Stimulated activated CD4-positive, alpha-beta T cell treated with anti-CD3 and anti-CD28 coated beads, Interleukin-12 subunit alpha, Interleukin-12 subunit beta, amount 100 ng/mL, for 4 hours (primary cell): Measurements from ENCODE around the gene SLC15A3.
A peak's percentile ranks its signal among the peaks of the same experiment; 100 is the strongest.

ENCODE experiments used
- DNase-seq: peaks from one replicate; pipeline ENCODE4 v3.0.0-alpha.2; 2020

SLC15A3 gene

DNA sequence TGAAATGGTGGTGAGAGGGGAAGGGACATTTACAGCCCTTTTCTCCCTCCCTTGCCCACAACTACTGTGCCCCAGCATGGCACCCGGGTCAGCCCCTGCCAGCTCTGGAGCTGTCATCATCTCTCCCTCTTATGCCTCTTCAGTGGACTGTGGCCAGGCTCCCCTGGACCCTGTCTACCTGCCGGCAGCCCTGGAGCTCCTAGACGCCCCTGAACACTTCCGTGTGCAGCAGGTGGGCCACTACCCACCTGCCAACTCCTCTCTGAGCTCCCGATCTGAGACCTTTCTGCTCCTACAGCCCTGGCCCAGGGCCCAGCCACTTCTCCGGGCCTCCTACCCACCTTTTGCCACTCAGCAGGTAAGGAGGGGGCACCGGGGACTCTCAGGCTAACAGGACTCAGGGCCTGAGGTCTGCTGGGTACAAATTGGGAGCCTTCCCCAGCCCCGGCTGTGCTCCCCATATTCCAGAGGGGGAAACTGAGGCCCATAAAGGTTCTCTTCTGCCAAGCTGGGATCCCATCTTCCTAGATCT, 24.8 kb downstream of the SLC15A3 start:
- no peak for DNase-seq

DNA sequence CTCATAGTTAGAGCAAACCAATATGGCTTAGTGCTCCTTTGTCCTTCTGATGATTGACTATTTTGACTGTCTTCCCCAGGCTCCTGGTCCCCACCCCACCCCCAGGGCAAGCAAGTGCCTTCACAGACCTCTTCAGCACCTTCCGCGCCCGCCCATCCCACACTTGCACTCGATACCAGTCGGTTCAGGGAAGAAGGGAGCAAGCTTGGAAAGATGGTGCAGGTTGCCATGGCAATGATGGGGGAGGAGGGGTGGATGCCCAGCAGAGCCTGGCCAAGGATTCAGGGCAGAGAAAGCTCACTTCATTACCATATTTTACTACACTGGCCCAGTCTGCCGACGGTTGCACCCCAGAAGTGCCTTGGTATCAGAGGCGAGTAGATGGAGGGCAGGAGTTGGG, 25.5 kb downstream of the SLC15A3 start:
- DNase-seq = no peak

DNA sequence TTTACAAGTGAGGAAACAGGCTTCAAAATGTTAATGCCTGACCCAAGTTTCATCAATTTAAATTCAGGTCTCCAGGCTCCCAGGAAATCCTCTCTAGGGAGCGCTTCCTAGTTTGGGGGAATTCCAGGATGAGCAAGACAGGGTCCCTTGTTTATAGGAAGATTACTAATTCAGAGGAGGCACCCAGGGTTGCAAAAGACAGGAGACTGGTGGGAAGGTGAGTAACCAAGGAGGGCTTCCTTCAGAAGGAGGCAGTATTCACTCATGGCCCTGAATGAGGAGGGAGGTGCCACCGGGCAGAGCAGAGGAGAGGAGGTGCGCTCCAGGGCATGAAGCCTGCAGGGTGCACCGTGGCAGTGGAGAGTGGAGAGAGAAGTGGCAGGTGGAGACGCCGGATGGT, 26.1 kb downstream of the SLC15A3 start:
- DNase-seq = no peak

DNA sequence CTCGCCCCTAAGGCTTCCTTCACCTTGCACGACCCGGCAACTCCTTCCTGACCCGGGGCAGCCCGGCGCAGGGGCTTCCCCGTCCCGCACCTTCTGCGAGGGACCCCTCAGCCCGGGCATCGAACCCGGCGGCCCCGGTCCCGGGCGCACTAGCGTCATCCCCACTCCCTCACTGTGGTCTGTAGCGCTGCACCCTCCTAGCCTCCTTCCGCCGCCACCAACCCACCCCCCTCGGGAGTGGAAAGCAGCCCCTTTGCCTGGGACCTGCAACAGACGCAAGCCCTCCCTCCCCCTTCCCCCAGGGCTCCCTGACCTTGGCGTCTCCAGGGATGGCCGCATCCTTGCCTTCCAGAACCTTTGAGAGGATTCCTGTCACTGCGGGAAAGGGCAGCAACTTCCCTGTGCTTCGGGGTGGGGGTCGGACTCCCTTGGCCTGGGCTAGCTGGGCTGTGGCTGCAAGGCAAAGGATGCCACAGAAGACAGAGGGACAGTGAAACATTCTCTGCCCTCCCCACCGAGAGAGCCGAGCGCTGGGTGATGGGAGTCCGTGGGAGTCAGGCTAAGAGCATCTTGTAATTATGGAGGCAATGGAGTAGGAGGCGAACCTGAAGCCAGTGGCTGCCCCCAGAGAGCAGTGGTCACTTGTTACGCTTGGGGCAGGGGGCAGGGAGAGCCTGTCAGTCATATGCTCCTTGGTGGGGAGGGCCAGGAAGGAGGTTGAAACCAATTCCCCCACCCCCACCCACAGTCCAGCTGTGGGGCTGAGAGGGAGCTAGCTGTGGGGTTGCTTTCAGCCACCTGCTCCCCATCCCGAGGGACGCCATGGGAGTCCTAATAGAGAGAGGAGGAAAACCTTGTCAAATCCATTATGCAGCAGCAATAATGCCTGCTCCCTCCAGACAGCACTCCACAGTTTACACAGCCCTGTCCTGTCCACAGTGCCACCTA, 26.8 kb downstream of the SLC15A3 start:
- DNase-seq = no peak

DNA sequence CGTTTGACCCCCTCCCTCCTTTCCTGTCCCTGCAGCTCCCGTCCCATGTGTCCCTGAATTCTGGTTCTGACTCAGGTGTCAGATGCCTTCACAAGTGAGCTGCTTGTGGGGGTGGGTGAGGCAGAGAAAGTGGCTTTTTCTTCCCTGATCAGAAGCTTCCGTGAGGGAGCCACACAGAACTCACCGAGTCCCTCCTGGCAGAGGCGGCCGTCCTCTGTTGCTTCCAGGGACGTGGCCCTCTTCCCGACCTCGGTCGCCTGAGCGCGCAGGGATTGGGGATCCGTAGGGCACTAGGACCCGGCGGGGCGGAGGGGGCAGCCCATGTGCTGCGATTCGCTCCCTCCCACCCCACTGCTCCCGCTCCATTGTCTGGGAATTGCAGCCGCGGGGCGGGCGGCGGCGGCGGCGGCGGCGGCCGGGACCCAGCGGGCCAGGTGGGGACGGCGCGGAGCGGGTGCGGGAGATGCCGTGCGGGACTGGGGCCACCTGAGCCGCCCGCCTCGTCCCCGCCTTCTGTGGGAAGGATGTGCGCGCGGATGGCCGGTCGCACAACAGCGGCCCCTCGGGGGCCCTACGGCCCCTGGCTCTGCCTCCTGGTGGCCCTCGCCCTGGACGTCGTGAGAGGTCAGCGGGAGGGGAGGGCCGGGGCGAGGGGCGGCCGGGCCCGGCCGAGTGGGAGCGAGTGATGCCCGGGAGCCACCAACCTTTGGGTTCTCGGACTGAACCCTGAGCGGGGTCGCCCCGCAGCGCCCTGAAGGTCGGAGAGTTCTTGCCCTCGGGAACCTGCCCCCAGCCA, 27.7 kb downstream of the SLC15A3 start, which contains the start of gene TMEM132A:
TMEM132A (plus strand) TSS at position 351 of the 796 bp plus-strand sequence; CDS start at position 525, 174 bp downstream.
- no peak for DNase-seq

DNA sequence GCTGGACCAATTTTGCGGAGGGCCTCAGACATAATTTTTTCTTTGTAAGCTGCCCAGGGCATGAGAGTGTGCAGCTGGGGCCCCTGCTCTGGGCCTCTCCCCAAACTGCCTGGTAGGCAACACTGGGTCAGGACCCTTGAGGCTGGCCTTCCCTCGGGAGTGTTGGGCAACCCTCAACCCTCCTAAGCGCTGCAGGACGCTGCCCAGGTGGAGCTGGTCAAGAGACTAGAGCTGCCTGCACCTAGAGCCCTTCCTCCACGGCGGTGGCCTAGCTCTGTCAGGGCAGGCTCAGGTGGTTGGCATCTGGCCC, 28.2 kb downstream of the SLC15A3 start:
- DNase-seq = no peak

DNA sequence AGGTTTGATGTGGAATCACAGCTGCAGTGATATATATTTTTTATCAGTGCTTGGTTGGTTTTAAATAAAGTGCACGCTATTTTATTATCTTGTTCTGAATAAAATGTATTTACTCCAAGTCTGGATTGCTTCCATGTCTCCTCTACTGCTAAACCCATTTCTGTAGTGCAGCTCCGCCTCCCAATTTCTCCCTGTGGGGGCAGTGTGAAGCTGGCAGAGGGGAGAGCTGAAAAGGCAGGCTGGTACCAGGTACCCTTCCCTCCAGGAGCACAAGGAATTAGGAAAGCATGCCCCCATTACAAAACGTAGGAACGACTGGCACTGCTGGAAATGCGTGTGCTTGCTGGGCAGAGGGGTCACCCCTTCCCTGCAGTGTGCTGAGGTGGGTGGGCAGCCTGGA, 28.6 kb downstream of the SLC15A3 start:
- no peak for DNase-seq

DNA sequence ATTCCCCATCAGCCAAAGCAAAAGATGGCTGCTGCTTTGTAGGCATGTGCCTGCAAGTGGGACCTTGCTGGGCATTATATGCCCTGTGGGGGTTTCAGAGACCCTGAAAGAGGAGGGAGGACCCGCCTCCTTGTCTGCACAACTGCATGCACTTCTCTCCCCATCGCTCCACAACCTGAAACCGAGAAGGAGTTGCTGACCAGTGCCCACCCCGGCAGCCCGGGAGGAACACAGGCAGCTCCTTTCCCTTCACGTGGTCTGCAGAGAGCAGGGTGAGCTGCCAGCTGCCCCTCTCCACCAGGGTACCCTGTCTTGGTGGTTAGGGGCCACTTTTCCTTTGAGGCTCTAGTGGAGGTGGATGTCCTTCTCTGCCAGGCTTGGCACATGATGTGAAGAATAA, 29.1 kb downstream of the SLC15A3 start:
- DNase-seq = no peak

DNA sequence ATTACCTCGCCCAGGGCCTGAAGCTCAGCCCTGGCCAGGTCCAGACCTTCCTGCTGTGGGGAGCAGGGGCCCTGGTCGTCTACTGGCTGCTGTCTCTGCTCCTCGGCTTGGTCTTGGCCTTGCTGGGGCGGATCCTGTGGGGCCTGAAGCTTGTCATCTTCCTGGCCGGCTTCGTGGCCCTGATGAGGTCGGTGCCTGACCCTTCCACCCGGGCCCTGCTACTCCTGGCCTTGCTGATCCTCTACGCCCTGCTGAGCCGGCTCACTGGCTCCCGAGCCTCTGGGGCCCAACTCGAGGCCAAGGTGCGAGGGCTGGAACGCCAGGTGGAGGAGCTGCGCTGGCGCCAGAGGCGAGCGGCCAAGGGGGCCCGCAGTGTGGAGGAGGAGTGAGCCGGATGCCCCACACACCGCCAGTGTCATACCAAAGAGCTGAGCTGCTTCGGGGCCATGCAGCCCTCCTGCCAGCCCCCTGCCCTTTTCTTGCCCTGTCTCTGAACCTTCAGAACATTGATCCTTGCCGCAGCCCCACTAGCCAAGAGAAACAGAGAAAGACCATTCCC, 30.1 kb downstream of the SLC15A3 start:
- no peak for DNase-seq

DNA sequence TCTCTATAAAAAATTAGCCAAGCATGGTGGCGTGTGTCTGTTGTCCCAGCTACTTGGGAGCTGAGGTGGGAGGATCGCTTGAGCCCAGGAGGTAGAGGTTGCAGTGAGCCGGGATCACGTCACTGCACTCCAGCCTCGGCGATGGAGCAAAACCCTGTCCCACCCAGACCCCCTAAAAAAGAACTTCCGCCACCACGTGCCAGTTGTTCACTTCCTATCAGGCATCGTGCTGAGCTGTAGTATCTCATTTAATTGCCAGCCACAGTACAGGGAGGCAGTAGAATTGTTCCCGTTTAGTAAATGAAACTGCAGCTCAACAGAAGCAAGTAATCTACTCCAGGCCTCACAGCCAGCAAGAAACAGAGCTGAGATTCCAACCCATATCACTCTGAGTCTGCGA, 30.7 kb downstream of the SLC15A3 start:
- no peak for DNase-seq

DNA sequence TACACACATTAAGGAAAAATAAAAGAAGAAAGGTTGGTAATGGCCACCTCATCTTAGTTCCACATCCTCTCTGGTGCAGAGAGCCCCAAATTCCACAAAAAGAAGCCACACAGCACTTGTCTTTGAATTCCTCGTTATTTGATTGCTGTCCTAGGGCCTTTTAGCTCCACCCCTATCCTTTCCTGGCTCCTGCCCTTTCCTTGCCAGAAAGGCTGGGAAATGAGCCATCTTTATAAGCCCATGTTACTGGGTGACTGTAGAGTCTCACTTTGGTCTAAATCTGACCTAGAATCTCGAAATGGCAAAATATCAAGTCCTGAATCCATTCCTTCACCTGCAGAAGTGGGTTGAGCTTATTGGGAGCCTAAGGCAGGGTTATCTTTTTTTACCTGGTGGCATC, 32.0 kb downstream of the SLC15A3 start:
- DNase-seq = no peak

DNA sequence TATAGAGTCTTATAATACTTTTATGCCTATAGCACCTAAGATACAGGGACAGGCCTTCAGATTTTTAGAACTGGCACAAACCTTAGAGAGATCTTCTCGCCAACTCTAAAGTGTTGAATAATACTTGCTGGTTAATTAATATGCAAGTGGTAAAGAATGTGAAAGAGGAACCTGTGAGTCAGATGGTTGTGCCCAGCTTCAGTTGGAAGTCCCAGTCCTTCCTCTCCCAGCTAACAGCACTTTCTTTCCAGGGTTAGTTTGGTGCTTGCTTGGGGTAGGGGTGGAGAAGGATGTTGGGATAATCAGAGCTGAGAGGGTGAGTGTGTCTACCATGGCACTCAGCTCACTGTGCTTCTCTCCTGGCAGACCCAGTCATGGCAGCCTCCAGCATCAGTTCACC, 32.7 kb downstream of the SLC15A3 start:
- DNase-seq = no peak

DNA sequence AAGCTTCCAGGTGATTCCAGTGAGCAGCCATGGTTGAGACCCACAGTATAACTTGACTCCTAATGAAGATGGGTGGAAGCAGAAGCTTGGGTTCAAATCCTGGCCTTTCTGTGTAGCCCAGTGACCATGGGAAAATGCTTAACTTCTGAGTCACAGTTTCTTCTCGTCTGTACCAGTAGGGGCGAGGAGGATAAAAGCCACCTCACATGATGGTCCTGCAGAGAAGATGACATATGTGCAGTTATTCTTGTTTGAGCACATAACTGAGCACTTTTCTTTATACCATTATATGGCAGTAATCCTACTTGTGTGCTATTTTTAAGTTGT, 33.1 kb downstream of the SLC15A3 start:
- no peak for DNase-seq

DNA sequence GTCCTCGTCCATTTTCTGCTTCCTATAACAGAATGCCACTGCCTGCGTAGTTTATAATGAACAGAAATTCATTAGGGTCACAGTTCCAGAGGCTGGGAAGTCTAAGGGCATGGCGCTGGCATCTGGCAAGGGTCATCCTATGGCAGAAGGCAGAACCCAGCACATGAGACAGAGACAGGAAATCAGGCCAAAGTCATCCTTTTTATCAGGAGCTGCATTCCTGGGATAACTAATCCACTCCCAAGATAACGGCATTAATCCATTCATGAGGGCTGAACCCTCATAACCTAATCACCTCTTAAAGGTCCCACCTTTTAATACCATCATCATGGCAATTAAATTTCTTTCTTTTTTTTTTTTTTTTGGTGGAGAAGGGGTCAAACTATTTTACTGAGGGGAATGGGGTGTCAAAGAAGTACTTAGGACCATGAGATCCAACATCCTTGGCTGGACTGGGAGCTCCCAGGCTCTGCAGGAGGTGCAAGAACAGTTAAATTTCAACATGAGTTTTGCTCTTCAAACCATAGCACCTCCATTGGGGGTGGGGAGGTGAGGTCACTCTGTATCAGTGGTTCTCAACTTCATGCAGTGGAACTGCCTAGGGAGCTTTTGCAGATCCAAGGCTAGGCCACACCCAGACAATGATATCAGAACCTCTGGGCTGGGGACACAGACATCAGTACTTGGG, 33.6 kb downstream of the SLC15A3 start:
- DNase-seq = no peak

DNA sequence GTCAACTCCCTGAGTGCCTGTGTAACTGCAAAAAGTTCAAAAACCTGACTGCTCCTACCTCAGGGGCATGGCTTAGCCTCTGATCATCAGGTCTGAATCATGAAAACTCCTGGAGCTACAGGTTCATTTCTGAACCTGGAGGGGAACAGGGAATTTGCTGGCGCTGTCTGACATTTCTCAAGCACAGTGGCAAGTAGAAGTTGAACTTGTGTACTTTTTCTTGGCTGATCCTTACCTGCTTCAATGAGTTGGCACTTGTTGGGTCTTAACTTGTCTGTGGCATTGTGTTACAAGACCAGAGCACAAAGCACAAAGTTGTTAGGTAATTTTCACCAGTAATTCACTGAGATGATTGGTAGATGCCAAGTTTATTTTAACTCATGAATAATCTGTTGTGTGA, 34.7 kb downstream of the SLC15A3 start:
- DNase-seq = no peak

DNA sequence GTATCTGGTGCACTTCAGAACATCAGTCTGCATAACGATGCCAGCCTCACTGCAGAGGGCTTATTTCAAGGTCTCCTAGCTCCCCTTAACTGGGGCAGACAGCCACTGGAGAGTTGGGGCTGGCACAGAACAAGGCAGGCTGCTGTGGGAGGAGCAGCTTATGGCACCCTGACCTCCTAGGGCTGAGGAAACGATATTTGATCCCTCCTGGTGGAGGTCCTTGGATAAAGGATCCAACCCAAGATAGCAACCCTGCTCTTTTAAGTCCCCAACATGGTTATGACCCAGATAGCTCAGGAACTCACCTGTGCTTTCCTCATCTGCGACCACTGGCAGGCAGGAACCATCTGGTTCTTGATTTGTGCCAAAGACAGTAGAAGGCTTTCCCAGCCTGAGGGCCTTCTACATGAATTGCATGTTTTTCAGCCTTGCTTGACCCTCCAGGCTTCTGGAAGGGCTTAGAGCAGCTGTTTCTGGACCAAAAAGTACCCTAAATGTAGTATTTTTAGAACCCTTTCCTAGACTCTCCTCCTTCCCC, 35.2 kb downstream of the SLC15A3 start:
- no peak for DNase-seq

DNA sequence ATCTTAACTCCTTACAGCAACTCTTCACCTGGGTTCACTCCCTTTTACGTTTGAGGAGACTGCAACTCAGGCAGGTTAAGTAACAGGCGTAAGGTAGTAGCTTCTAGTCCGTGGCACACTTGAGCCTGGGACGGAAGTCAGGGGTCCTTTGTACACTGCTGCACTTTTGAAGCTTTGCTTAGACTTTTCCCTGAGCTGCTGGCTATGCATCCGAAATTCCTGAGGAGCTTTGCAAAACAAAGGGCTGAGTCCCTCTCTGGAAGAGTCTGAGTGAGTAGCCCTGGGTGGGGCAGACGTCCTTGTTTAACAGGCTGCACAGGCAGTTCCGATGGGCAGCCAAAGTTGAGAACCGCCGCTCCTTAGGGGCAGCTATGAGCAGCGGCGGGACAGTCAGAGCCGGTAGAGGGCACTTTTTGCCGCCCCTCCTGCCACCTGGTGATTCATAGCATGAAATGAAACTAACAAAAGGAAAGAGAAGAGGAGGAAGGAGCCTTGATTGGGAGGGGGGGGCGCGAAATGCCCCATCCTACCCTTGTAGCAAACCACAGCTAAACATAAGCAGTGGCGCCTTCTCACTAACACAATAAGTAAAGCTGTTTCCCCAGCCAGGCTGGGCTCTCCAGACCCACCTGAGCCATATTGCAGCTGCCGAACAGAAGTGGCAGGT, 36.6 kb downstream of the SLC15A3 start:
- peak; percentile 63 for DNase-seq

DNA sequence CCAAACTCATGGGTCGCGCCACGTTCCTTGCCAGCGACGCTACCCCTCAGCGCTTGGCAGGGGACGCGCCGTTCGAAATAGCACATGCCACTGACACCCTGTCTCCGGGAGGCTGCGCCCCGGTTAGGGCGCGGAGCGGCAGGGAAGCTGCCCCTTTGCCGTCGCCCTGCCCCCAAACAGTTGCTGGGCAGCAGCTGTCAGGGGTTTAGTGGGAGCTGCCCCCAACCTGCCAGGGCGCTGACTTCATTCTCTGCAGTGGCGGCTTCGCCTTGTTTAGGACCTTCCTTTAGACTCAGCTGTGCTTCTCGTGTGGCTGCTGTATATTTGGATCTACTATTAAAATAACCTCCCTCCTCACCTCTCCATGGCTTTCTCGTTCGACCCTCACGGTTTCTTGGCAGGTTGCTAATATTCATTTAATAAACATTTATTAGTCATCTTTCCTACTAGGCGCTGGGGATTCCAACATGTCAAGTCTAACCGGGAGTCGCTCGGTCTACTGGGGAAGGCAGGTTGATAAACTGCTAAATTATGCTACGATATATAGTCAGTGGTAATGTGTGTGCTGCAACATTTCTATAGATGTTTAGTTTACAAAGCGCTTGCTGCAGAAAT, 37.2 kb downstream of the SLC15A3 start:
- DNase-seq = no peak

DNA sequence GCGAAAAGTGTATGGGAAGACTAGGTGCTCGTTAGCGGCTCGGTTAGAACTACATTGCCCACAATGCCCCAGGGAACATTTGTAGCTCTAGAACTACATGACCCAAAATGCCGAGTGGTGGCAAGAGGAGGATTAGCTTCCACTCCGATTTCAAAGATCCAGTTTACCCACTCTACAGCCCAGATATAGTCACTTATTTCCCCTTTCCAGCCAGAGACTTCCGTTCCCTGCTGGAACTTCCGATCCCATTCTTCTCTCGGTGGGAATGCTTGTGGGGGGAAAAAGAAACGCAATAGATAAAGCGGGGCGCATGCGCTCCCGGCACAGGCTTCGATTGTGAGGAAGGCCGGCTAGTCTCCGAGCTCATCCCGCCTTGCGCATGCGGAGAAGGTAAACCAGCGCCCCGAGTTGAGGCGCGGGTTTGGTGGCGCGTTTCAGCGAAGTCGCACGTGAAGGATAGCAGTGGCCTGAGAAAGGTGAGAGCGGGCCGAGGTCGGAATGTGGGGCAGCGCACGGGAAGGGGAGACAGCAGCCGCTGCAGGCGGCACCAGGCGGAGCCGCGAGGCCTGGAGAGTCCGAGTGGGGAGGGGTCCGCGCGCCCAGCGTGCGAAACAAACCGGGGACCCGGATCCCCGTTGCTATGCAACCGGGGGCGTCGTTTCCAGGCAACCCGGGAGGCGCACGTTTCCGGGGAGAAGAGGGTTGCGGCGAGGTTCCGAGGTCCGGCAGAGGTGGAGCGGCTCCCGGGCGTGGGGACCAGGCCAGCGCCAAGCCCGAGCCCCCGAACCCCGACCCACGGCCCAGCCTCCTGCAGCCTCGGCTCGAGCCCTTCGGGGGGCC, 38.0 kb downstream of the SLC15A3 start, which contains the start of gene TMEM109:
TMEM109 (plus strand) TSS at position 366 of the 840 bp plus-strand sequence. CDS start 5,536 bp downstream, outside the sequence.
- DNase-seq = peak; percentile 83

DNA sequence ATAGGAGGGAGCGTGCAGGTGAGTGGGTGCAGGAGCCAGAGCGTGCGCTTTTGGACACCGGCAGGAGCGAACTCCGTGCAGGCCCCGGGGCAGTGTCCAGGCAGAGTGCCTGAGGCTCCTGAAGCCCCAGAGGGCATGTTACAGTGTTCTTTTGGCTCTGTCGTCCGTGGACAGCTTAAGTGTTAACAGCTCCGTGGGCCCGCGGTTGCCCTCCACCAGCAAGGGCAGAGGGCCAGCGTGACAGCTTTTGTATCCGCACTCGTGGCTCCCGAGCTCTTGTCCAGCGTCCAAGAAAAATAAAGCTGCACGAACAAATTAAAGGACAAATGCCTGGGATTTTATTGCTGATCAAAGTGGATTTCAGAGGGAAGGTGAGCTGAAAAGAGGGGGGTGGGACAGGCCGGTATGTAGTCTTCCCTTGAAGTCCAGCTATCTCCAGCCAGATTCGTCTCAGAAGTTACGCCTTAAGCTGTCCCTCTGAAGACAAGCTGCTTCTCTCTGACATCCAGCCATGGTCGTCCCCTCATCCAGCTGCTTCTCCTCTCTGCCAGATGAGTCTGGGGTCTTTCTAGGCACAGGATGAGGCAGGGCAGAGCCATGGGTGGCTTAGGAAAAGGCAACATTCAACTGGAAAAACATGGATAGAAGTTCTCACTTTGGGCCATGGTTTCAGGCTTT, 39.0 kb downstream of the SLC15A3 start:
- no peak for DNase-seq
